K562 (cell line): Measurements from ENCODE around the gene AIFM3.

Experiments
- CEBPB ChIP-seq: fragments of 450-650 bp; IDR thresholded peaks from 2 replicates; pipeline ENCODE4 v1.6.1; 2016; ENCODE audit warnings: missing genetic modification characterization, missing compliant biosample characterization
- CTCF ChIP-seq, 3 experiments: IDR thresholded peaks in 2 of 3; conservative IDR thresholded peaks in 1 of 3; 2 replicates each; pipeline ENCODE4 v1.5.1; 2011 to 2012; ENCODE audit warnings: low read length in 3 of 3, mild to moderate bottlenecking in 3 of 3, control low read depth in 2 of 3, improper control_type of control experiment in 1 of 3, inconsistent platforms in 1 of 3, low read depth in 1 of 3, mixed read lengths in 1 of 3, moderate library complexity in 1 of 3; ENCODE audit not compliant: insufficient read depth in 2 of 3
- RCOR1 ChIP-seq, 2 experiments: IDR thresholded peaks; 2 replicates each; pipeline ENCODE4 v1.6.1; 2012; ENCODE audit warnings: low read depth in 2 of 2, low read length in 2 of 2, borderline replicate concordance in 1 of 2, improper control_type of control experiment in 1 of 2
- TRIM28 ChIP-seq: fragments of 450-650 bp; IDR thresholded peaks from 2 replicates; pipeline ENCODE4 v1.6.1; 2017
- ZBTB12 ChIP-seq: fragments of 250-450 bp; sonication (Bioruptor Pico); IDR thresholded peaks from 2 replicates; pipeline ENCODE4 v1.4.0; 2020

DNA sequence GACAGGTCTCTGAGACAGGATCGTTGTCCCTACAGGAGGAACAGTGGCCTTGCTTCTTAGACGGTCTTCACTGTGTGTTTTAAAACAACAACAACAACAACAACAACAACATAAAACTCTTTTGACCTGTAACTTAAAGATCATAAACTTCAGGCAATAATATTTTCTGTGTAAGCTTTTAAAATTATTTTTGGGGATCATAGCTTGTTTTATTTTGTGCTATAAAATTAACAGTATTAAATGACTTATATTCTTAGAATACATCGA lies 13.8 kb upstream of the AIFM3 start:
- no peak for TF ChIP-seq TRIM28
- no peak for TF ChIP-seq CTCF (IDR thresholded peaks at IDR 0.05 in 2 of 3, conservative IDR thresholded peaks at IDR 0.05 in 1 of 3; ENCODE audit: insufficient read depth in 2 of 3, low read depth in 1 of 3, low read length in 3 of 3)
- TF ChIP-seq CEBPB (tag) = no peak
- no peak for TF ChIP-seq ZBTB12 (CRISPR knock-in tag)
- TF ChIP-seq RCOR1 (IDR thresholded peaks at IDR 0.05; ENCODE audit: borderline replicate concordance in 1 of 2, low read depth in 2 of 2, low read length in 2 of 2) = no peak
